Inferior parietal cortex (tissue), 1 donor: Measurements from ENCODE around the gene MFAP1.
A peak's percentile ranks its signal among the peaks of the same experiment; 100 is the strongest.
"Not testable (repeated sequence)": the region's sequence is repeated elsewhere in the genome, so short reads cannot be mapped to it uniquely, and the experiment has no call there.

ENCODE experiments used
- DNase-seq: peaks from one replicate; pipeline ENCODE4 v3.0.0-alpha.2; 2016; ENCODE audit errors: extremely low spot score

The MFAP1 gene, protein sequence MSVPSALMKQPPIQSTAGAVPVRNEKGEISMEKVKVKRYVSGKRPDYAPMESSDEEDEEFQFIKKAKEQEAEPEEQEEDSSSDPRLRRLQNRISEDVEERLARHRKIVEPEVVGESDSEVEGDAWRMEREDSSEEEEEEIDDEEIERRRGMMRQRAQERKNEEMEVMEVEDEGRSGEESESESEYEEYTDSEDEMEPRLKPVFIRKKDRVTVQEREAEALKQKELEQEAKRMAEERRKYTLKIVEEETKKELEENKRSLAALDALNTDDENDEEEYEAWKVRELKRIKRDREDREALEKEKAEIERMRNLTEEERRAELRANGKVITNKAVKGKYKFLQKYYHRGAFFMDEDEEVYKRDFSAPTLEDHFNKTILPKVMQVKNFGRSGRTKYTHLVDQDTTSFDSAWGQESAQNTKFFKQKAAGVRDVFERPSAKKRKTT

DNA sequence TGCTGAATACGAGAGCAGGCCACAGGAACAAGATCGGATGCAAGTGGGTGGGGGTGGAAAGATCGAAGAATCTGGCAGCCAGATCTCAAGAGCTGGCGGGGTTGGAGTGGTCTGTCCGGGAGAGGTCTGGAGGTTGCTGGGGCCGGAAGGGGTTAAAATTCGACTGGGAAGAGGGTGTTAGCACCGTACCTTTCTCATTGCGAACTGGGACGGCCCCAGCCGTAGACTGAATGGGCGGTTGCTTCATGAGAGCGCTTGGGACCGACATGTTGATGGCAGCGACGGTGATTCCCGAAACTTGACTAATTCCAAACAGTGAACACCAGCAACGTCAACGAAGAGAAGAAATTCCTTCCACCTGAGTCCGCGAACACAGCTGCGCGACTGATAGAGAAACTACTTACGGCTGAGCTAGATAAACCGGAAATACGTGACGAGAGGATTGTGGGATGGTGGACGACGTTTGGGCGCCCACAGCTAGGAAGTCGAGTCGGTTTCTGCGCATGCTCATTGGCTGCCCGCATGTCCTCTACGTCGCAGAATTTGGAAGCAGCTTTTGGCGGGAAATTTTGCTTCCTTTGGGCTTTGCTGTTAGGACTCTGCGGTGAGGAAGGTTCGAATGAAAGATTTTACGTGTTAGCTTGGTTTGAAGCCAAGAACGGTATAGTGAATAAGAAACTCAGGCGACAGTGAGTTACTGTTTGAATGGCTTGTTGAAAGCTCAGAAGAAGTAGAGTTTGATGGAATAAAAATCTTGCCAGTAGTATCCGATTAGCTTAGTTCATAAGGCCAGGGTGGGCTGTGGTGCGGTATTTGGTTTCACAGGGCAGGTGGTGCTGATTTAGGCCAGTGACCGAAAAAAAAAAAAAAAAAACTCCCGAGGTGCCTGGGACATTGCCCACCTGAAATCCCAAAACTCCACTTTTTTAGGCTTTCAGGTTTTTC, at the start of gene MFAP1:
TSS of gene MFAP1 (minus strand) at position 389 of the 945 bp plus-strand sequence. CDS start at position 268, 121 bp downstream.
- peak; percentile 99 for DNase-seq

DNA sequence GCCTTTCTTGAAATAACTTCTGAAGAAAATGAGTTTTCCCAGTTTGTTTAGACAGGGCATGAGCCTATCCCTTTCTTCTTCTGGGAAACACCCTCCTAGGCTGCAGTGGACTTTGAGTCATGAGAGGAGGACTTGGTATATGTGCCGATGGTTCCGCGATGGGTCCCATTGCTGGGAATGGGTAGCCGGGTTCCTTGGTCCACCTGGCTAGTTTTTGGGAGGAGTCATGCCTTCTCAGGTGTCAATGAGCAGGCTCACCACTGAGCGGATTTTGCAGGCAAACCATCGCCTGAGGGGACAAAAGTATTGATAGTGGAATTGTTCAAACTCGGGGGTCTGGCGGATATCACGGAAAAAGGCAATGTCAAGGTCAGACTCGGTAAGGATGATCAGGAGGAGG, 49.2 kb upstream of the MFAP1 start:
- no peak for DNase-seq

DNA sequence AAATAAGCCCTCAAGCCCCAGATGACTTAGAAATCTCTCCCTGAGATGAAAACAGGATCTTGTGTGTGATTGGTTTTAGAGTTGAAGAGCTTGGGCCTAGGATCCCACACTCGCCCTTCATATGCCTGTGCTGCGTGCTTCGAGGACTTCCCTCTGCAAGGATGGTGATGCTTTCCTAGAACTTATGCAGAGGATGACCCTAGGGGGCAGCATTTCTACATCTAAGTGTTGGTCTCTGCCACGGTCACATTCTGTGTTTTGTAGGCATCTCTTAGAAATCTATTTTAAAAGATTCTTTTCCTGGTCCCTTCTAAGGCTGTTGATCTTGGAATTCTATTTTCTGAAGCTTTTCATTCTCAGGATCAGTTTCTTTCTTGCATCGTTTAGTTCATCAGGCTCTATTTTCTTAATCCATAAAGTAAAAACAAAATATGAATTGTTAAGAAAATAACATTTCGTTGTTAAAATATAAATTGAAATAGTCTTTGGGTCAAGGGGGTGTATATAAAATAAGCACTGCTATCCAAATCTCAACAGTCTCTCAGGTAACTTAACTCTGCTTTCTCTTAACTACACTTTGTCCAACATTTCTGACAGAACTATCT, 48.0 kb upstream of the MFAP1 start:
- peak; percentile 89 for DNase-seq

DNA sequence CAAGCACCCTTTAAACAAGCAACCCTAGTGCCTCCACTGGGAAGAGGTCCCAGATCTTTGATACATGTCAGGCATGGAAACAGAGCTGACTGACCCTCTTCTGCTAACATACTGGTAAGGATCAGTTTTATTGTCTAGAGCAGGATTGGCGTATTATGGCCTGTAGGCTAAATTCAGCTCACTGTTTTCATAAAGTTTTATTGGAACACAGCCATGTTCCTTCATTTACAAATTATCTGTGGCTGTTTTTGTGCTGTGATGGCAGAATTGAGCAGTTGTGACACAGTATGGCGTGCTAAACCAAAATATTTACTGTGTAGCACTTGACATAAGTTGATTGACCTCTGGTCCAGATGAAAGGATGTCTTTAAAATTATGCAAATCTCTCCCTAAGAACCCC, 47.3 kb upstream of the MFAP1 start:
- DNase-seq = no peak

DNA sequence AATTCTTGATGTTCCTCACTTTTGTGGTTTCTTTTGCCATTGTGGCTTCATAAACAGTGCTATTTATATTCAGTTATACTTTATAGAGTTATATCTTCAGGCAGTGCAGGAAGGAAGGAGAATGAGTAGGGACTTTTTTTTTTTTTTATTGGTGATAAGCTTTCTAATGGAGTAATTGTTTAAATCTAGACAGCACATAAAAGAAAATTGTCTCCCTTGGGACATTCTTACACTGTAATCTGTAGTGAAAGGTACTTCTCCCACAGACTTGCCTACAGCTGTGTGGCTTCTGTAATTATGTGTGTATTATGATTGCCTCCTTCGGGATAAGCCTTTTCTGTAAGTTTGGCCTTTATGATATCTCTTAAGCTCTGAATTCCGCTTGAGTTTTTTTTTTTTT, 43.9 kb upstream of the MFAP1 start:
- DNase-seq = no peak

DNA sequence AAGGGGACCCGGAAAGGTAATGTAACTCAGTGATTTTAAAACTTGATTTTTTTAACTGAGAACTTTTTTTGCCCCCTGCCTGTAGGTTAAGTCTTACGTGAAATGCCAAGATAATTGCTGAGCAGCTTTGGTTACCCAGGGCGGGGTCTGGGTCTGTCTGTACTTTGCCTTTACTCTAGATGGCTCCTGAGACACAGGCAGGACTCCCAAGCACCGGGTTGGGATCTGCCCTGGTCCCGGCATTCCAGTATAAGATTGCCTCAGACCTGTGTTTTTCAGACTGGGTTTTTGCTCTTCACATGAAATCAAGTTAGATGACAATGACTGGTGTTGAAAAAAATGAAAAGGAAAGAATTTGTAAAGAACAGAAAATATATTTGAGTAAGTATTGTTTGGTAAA, 42.6 kb upstream of the MFAP1 start:
- DNase-seq = no peak

DNA sequence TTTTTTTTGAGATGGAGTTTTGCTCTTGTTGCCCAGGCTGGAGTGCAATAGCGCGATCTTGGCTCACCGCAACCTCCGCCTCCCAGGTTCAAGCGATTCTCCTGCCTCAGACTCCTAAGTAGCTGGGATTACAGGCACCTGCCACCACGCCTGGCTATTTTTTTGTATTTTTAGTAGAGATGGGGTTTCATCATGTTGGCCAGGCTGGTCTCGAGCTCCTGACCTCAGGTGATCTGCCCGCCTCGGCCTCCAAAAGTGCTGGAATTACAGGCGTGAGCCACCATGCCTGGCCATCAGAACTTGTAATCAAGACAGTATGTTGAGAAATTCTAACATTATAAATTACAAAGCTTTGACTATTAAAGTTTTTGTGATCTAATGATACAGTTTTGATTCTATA, 42.1 kb upstream of the MFAP1 start:
- not testable (repeated sequence) for DNase-seq

DNA sequence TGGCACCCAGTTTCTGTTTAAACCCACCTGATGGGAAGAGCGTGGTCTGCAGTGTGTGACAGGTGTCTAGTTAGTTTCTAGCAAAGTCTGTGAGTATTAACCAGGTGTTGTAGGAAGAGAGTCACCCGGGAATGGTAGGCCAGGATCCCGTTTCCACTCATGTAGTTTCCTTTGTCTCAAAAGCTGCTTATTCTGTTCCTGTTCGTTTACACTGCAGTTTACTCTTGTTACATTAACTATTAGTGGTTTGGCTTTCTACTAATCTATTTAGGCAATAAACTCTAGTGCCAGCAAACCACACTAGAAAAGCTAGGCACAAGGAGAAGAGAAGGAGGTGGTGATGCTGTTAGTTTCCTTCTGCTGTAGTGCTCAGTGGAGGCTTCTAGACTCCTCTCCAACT, 35.1 kb upstream of the MFAP1 start:
- DNase-seq = no peak

DNA sequence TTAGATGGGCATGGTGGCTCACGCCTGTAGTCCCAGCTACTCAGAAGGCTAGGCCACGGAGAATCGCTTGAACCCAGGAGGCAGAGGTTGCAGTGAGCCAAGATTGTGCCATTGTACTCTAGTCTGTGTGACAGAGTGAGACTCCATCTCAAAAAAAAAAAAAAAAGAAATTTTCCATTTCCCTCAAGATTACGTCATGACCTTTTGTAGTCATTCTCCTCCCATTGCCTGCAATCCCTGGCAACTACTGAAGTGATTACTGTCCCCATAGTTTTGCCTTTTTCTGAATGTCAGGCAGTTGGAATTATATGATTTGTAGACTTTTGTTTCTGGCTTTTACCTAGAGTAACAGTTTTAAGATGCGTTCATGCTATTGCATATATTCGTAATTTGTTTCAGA, 30.3 kb upstream of the MFAP1 start:
- no peak for DNase-seq

DNA sequence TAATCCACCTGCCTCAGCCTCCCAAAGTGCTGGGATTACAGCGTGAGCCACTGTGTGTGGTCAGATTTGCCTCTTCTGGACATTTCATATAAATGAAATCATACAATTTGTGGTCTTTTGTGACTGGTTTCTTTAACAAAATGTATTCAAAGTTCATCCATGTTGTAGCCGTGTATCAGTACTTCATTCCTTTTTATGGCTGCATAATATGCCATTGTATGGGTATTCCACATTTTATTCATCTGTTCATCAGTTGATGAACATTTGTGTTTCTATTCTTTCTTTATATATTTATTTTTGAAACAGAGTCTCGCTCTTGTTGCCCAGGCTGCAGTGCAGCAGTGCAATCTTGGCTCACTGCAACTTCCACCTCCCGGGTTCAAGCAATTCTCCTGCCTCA, 28.1 kb upstream of the MFAP1 start:
- no peak for DNase-seq

DNA sequence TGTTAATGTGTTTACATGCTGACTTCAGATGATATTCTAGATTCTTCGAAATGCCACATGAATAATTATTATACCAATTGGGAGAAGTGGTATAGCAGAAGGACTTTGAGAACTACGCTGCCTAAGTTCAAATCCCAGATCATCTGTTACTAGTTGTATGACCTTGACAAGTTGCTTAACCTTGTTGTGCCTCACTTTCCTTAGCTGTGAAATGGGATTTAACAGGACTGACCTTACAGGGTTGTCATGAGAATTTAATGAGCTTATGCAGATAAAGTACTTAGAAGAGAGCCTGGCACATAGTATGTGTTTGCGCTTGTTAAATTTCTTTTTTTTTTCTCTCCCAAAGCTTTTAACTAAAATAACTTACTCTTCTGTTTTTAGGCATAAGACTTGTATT, 26.8 kb upstream of the MFAP1 start:
- DNase-seq = no peak

DNA sequence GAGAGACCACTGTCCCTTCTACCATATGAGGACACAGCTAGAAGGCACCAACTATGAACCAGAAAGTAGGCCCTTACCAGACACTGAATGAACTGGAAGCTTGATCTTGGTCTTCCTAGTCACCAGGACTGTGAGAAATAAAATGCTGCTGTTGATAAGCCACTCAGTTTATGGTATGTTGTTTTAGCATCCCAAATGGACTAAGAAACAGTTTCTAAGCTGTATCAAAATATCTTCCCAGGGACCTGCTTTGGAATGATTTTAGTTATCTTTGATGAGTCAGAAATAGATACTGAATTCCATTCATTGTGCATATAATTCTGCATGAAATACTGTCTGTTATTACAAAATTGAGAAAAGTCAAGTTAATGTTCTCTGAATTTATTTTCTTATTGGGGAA, 20.9 kb upstream of the MFAP1 start:
- no peak for DNase-seq

DNA sequence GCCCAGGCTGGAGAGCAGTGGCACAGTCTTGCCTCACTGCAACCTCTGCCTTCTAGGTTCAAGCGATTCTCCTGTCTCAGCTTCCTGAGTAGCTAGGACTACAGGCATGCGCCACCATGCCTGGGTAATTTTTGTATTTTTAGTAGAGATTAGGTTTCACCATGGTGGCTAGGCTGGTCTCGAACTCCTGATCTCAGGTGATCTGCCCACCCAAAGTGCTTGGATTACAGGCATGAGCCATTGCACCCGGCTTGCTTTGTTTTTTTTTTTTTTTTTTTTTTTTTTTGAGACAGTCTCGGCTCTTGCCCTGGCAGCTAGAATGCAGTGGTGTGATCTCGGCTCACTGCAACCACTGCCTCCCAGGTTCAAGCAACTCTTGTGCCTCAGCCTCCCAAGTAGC, 8.0 kb upstream of the MFAP1 start:
- DNase-seq = not testable (repeated sequence)

DNA sequence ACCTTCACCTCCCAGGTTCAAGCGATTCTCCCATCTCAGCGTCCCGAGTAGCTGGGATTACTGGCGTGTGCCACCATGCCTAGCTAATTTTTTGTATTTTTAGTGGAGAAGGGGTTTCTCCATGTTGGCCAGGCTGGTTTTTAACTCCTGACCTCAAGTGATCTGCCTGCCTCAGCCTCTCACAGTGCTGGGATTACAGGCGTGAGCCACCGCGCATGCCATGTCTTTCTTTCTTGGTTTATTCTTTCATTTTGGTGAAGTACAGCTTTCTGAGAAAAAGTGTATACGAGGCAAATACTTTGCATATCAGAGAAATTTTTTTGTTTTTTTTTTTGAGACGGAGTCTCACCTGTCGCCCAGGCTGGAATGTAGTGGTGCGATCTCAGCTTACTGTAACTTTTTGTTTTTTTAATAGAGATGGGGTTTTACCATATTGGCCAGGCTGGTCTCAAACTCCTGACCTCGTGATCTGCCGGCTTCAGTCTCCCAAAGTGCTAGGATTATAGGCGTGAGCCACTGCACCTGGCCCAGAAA, 7.1 kb upstream of the MFAP1 start:
- DNase-seq = not testable (repeated sequence)

DNA sequence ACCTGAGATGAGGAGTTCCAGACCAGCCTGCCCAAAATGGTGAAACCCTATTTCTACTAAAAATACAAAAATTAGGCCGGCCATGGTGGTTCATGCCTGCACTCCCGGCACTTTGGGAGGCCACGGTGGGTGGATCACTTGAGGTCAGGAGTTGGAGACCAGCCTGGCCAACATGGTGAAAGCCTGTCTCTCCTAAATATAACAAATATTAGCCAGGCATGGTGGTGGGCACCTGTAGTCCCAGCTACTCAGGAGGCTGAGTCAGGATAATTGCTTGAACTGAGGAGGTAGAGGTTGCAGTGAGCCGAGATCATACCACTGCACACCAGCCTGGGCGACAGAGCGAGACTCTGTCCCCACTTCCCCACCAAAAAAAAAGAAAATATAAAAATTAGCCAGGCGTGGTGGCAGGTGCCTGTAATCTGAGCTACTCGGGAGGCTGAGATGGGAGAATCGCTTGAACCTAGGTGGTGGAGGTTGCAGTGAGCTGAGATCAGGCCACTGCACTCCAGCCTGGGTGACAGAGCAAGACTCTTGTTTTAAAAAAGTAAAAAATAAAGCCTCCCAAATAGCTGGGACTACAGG, 6.3 kb upstream of the MFAP1 start:
- DNase-seq = not testable (repeated sequence)

DNA sequence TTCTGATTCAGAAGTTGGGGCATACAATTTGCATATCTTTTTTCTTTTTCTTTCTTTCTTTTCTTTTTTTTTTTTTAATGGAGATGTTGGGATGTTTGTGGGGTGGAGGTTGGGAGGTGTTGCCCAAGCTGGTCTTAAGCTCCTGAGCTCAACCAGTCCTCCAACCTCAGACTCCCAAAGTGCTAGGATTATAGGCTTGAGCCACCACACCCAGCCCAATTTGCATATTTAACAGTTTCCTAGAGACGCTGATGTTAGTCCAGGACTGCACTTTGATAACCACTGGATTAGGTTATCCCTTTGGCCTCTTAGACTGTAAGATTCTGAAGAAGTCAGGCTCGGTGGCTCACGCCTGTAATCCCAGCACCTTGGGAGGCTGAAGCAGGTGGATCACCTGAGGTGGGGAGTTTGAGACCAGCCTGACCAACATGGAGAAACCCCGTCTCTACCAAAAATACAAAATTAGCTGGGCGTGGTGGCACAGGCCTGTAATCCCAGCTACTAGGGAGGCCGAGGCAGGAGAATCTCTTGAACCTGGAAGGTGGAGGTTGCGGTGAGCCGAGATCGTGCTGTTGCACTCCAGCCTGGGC, 5.6 kb upstream of the MFAP1 start:
- DNase-seq = not testable (repeated sequence)

DNA sequence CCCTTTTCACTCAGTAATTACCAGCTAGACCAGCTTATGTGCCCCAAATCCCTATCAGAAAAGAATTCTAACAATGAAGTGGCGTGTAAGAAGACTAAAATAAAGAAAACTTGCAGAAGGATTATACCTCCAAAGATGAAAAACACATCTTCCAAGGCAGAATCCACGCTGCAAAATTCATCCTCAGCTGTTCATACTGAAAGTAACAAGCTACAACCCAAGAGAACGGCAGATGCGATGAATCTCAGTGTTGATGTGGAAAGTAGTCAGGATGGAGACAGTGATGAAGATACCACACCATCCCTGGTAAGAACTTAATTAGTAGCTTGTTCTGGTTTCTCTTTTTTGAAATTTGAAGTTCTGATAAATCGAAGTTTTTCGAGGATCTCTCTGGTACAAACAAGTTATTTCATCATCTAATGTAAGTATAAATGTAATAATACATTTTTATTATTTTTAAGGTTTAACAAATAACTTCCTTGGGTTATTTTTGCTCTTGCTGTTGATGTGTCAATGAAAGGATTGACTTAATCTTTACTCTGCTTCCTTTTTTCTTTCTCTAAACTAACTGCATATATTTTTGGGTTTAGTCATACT, 3.7 kb upstream of the MFAP1 start:
- DNase-seq = no peak

DNA sequence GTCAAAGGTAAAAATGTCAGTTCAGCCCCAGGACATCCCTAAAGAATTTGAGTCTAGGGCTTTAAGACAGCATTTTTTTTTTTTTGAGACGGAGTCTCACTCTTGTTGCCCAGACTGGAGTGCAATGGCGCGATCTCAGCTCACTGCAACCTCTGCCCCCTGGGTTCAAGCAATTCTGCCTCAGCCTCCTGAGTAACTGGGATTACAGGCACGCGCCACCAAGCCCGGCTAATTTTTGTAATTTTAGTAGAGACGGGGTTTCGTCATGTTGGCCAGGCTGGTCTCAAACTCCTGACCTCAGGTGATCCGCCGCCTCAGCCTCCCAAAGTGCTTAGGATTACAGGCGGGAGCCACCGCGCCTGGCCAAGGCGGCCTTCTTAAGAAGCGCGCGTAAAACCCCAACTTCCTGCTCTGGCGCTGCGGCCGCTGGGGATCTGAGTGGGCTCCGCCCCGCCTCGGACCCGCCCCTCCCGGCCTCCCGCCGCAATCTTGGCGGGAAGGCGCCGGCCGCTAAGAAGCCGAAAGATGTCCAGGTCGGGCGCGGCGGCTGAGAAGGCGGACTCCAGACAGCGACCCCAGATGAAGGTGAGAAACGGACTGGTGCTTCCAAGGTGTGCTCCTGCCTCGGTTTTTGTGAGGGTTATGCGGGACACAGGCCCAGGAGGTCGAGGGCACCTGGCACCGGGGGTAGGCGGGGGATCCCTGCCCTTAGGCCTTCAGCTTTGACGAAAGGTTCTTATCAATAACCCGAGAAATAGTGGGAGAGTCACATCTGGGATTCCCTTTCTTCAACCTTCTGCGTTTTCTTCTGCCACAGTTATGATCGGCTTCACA, 2.2 kb upstream of the MFAP1 start, which contains the start of gene WDR76:
TSS of gene WDR76 (plus strand) at position 495 of the 834 bp plus-strand sequence. CDS start at position 526, 31 bp downstream.
- peak; percentile 49 for DNase-seq

DNA sequence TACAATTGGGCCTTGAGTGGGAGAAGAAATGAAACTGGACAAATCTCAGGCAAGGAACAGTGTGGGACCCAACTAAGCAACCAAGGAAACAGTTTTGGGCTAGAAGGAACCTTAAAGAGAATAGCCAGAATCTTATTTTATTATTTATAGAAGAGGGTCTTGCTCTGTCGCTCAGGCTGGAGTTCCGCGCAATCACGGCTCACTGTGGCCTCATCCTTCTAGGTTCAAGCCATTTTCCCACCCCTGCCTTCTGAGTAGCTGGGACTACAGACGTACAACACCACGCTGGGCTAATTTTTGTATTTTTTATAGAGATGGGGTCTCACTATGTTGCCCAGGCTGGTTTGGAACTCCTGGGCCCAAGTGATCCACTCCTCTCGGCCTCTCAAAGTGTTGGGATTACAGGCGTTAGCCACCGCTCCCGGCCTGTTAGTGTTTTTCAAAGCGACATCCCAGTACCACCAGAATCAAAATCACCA, 1.6 kb upstream of the MFAP1 start:
- DNase-seq = no peak

DNA sequence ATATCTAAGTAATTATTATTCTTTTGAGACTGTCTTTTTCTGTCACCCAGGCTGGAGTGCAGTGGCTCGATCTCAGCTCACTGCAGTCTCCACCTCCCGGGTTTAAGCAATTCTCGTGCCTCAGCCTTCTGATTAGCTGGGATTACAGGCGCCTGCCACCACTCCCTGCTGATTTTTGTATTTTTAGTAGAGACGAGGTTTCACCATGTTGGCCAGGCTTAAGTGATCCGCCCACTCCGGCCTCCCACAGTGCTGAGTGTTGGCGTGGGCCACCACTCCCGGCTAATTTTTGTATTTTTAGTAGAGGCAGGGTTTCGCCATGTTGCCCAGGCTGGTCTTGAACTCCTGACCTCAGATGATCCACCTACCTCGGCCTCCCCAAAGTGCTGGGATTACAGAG, 815 bp upstream of the MFAP1 start:
- not testable (repeated sequence) for DNase-seq
